HG03066 (cell line): ENCODE measurements around the gene TCTN1.
"Not testable (repeated sequence)": the region's sequence is repeated elsewhere in the genome, so short reads cannot be mapped to it uniquely, and the experiment has no call there.

Source experiments
- ATAC-seq: cut with Tn5 transposase; IDR thresholded peaks from one replicate; pipeline ENCODE4 v1.9.1; 2021; ENCODE audit warnings: low read depth; ENCODE audit not compliant: unreplicated experiment

The TCTN1 gene

GRCh38 chr12:110613771-110614684 is at the start of gene TCTN1:
TSS of gene TCTN1 (plus strand) at chr12:110614129. CDS start at chr12:110614183, 54 bp downstream.
- peak; percentile 94 for ATAC-seq

GRCh38 chr12:110564471-110564991 is 49.4 kb upstream of the TCTN1 start:
- no peak for ATAC-seq

- ATAC-seq = no peak
Observed at GRCh38 chr12:110565894-110566871, 47.7 kb upstream of the TCTN1 start.

GRCh38 chr12:110566993-110567392 is 46.9 kb upstream of the TCTN1 start:
- no peak for ATAC-seq

GRCh38 chr12:110568752-110569151 is 45.2 kb upstream of the TCTN1 start:
- ATAC-seq = no peak

- ATAC-seq = not testable (repeated sequence)
Observed at GRCh38 chr12:110569838-110570237, 44.1 kb upstream of the TCTN1 start.

GRCh38 chr12:110570798-110571197 is 43.1 kb upstream of the TCTN1 start:
- ATAC-seq = not testable (repeated sequence)

GRCh38 chr12:110574044-110574443 is 39.9 kb upstream of the TCTN1 start:
- ATAC-seq = no peak

- not testable (repeated sequence) for ATAC-seq
Observed at GRCh38 chr12:110574717-110575230, 39.2 kb upstream of the TCTN1 start.

- no peak for ATAC-seq
Observed at GRCh38 chr12:110575326-110575725, 38.6 kb upstream of the TCTN1 start.

- no peak for ATAC-seq
Observed at GRCh38 chr12:110576504-110576903, 37.4 kb upstream of the TCTN1 start.

- ATAC-seq = no peak
Observed at GRCh38 chr12:110577864-110578693, 35.9 kb upstream of the TCTN1 start.

- ATAC-seq = no peak
Observed at GRCh38 chr12:110578694-110579534, 35.0 kb upstream of the TCTN1 start.

GRCh38 chr12:110579535-110580253 is 34.2 kb upstream of the TCTN1 start:
- no peak for ATAC-seq

GRCh38 chr12:110581931-110582275 is 32.0 kb upstream of the TCTN1 start:
- ATAC-seq = no peak

GRCh38 chr12:110582276-110583136 is 31.4 kb upstream of the TCTN1 start:
- peak; percentile 43 for ATAC-seq
